ENCODE results near the gene CTH. TPM values are rescaled to one million over a fixed set of nuclear protein-coding genes. Genes with fewer than 3 reads are reported as not detected.

The CTH gene
- polyA plus RNA-seq, 1 experiment: 5.2 TPM

GRCh38 chr1:70385477-70385876 is 25.6 kb upstream of the CTH start:
- no peak for TF ChIP-seq CTCF (IDR thresholded peaks at IDR 0.05; ENCODE audit: insufficient read depth, low read depth, low read length)
- CTCF ChIA-PET: no interaction called here
- no peaks in the 10 kb centered on the region for H3K36me3 ChIP-seq (ENCODE audit: control insufficient read depth, insufficient read depth, low read length)
- DNase-seq (ENCODE audit: low read depth): no peak
- H3K27me3 ChIP-seq (ENCODE audit: control insufficient read depth, insufficient read depth, low read length): peaks cover 3% of the 10 kb centered on the region; the same call in 1 of the 2 replicates
- POLR2A ChIA-PET: no interaction called here
- no peak overlapping the region for H3K4me3 ChIP-seq (ENCODE audit: low read depth, low read length)

- Histone ChIP-seq H3K27me3 (ENCODE audit: control insufficient read depth, insufficient read depth, low read length) (peaks cover 3% of the 10 kb centered on the region; the same call in 1 of the 2 replicates), H3K4me3 (ENCODE audit: low read depth, low read length) (no peak overlapping the region), H3K36me3 (ENCODE audit: control insufficient read depth, insufficient read depth, low read length) (no peaks in the 10 kb centered on the region)
- CTCF ChIA-PET: no interaction called here
- no peak for TF ChIP-seq CTCF (IDR thresholded peaks at IDR 0.05; ENCODE audit: insufficient read depth, low read depth, low read length)
- POLR2A ChIA-PET: no interaction called here
- DNase-seq (ENCODE audit: low read depth): no peak
Observed at GRCh38 chr1:70386121-70386520, 24.9 kb upstream of the CTH start.

- ChIA-PET POLR2A (no interaction called here), CTCF (no interaction called here)
- H3K4me3 ChIP-seq (ENCODE audit: low read depth, low read length): no peak overlapping the region
- no peak for TF ChIP-seq CTCF (IDR thresholded peaks at IDR 0.05; ENCODE audit: insufficient read depth, low read depth, low read length)
- no peaks in the 10 kb centered on the region for H3K36me3 ChIP-seq (ENCODE audit: control insufficient read depth, insufficient read depth, low read length)
- no peak for DNase-seq (ENCODE audit: low read depth)
- H3K27me3 ChIP-seq (ENCODE audit: control insufficient read depth, insufficient read depth, low read length): no peaks in the 10 kb centered on the region; the same call in 1 of the 2 replicates
Observed at GRCh38 chr1:70387507-70387906, 23.6 kb upstream of the CTH start.

- no peak overlapping the region for H3K4me3 ChIP-seq (ENCODE audit: low read depth, low read length)
- TF ChIP-seq CTCF (IDR thresholded peaks at IDR 0.05; ENCODE audit: insufficient read depth, low read depth, low read length): no peak
- no peaks in the 10 kb centered on the region for H3K36me3 ChIP-seq (ENCODE audit: control insufficient read depth, insufficient read depth, low read length)
- DNase-seq (ENCODE audit: low read depth): no peak
- ChIA-PET CTCF (interaction anchor here (1.2 kb wide), 1 partner anchor 11 kb away, joined by 3 read pairs; no protein-coding TSS in a partner anchor), POLR2A (interaction anchor here (0.6 kb wide), 1 partner anchor 10 kb away, joined by 3 read pairs; no protein-coding TSS in a partner anchor)
- H3K27me3 ChIP-seq (ENCODE audit: control insufficient read depth, insufficient read depth, low read length): no peaks in the 10 kb centered on the region; the same call in 1 of the 2 replicates
Observed at GRCh38 chr1:70392626-70393025, 18.4 kb upstream of the CTH start.

- Histone ChIP-seq H3K36me3 (ENCODE audit: control insufficient read depth, insufficient read depth, low read length) (no peaks in the 10 kb centered on the region), H3K27me3 (ENCODE audit: control insufficient read depth, insufficient read depth, low read length) (no peaks in the 10 kb centered on the region), H3K4me3 (ENCODE audit: low read depth, low read length) (no peak overlapping the region)
- TF ChIP-seq CTCF (IDR thresholded peaks at IDR 0.05; ENCODE audit: insufficient read depth, low read depth, low read length): no peak
- DNase-seq (ENCODE audit: low read depth): no peak
- ChIA-PET CTCF (no interaction called here), POLR2A (no interaction called here)
Observed at GRCh38 chr1:70396607-70397006, 14.5 kb upstream of the CTH start.
